MM.1S (cell line): Measurements from ENCODE around the gene DSCAML1.
A peak's percentile ranks its signal among the peaks of the same experiment; 100 is the strongest.

ENCODE experiments used
- DNase-seq: peaks from one replicate; pipeline ENCODE4 v3.0.0-alpha.2; 2015
- H2AFZ ChIP-seq: fragments of 300-600 bp; sonication (generic); 2 replicates; pipeline ENCODE4 v1.6.0; 2016; ENCODE audit warnings: antibody characterized with exemption, low read length
- H3F3A ChIP-seq: fragments of 300-600 bp; sonication (generic); 2 replicates; pipeline ENCODE4 v1.6.1; 2016; ENCODE audit warnings: mild to moderate bottlenecking, antibody characterized with exemption, low read length, moderate library complexity, mixed read lengths; ENCODE audit not compliant: insufficient read depth
- H3K27ac ChIP-seq: fragments of 300-600 bp; sonication (generic); 2 replicates; pipeline ENCODE4 v1.5.1; 2016; ENCODE audit warnings: mild to moderate bottlenecking, low read length
- H3K27me3 ChIP-seq: fragments of 300-600 bp; sonication (generic); replicated peaks from 2 replicates; pipeline ENCODE4 v1.6.0; 2016; ENCODE audit warnings: low read length; ENCODE audit not compliant: insufficient read depth
- H3K36me3 ChIP-seq: fragments of 300-600 bp; sonication (generic); replicated peaks from 2 replicates; pipeline ENCODE4 v1.6.1; 2016; ENCODE audit warnings: mild to moderate bottlenecking, low read length, mixed read lengths; ENCODE audit not compliant: insufficient read depth
- H3K4me1 ChIP-seq: fragments of 300-600 bp; sonication (generic); 2 replicates; pipeline ENCODE4 v1.6.1; 2016; ENCODE audit warnings: low read length, mixed read lengths
- H3K4me2 ChIP-seq: fragments of 300-600 bp; sonication (generic); 2 replicates; pipeline ENCODE4 v1.6.0; 2016; ENCODE audit warnings: low read depth, low read length
- H3K4me3 ChIP-seq: fragments of 300-600 bp; sonication (generic); 2 replicates; pipeline ENCODE4 v1.5.1; 2016; ENCODE audit warnings: low read length, mixed read lengths
- H3K79me2 ChIP-seq: fragments of 300-600 bp; sonication (generic); 2 replicates; pipeline ENCODE4 v1.6.1; 2016; ENCODE audit warnings: mixed run types, low read length, mixed read lengths
- H3K9ac ChIP-seq: fragments of 300-600 bp; sonication (generic); 2 replicates; pipeline ENCODE4 v1.6.1; 2016; ENCODE audit warnings: low read length, mixed read lengths
- H3K9me2 ChIP-seq: fragments of 300-600 bp; sonication (generic); replicated peaks from 2 replicates; pipeline ENCODE4 v1.6.1; 2016; ENCODE audit warnings: mild to moderate bottlenecking, low read length, mixed read lengths; ENCODE audit not compliant: insufficient read depth
- H3K9me3 ChIP-seq: fragments of 300-600 bp; sonication (generic); replicated peaks from 2 replicates; pipeline ENCODE4 v1.6.1; 2016; ENCODE audit warnings: mild to moderate bottlenecking, low read length, mixed read lengths; ENCODE audit not compliant: insufficient read depth
- H4K20me1 ChIP-seq: fragments of 300-600 bp; sonication (generic); 2 replicates; pipeline ENCODE4 v1.6.1; 2016; ENCODE audit warnings: mild to moderate bottlenecking, low read length, moderate library complexity, mixed read lengths; ENCODE audit not compliant: insufficient read depth
- CTCF ChIP-seq: fragments of 300-600 bp; sonication (generic); IDR thresholded peaks from 2 replicates; pipeline ENCODE4 v1.5.1; 2016; ENCODE audit warnings: antibody characterized with exemption, low read length, mixed read lengths
- EZH2 ChIP-seq: fragments of 300-600 bp; sonication (generic); optimal IDR thresholded peaks from 2 replicates; pipeline ENCODE3; 2017; ENCODE audit warnings: low read depth, mild to moderate bottlenecking, antibody characterized with exemption, low read length, mixed read lengths
- EZH2phosphoT487 ChIP-seq: fragments of 300-600 bp; sonication (generic); IDR thresholded peaks from 2 replicates; pipeline ENCODE4 v1.6.1; 2018; ENCODE audit warnings: antibody characterized with exemption, low read length

Gene DSCAML1

DNA sequence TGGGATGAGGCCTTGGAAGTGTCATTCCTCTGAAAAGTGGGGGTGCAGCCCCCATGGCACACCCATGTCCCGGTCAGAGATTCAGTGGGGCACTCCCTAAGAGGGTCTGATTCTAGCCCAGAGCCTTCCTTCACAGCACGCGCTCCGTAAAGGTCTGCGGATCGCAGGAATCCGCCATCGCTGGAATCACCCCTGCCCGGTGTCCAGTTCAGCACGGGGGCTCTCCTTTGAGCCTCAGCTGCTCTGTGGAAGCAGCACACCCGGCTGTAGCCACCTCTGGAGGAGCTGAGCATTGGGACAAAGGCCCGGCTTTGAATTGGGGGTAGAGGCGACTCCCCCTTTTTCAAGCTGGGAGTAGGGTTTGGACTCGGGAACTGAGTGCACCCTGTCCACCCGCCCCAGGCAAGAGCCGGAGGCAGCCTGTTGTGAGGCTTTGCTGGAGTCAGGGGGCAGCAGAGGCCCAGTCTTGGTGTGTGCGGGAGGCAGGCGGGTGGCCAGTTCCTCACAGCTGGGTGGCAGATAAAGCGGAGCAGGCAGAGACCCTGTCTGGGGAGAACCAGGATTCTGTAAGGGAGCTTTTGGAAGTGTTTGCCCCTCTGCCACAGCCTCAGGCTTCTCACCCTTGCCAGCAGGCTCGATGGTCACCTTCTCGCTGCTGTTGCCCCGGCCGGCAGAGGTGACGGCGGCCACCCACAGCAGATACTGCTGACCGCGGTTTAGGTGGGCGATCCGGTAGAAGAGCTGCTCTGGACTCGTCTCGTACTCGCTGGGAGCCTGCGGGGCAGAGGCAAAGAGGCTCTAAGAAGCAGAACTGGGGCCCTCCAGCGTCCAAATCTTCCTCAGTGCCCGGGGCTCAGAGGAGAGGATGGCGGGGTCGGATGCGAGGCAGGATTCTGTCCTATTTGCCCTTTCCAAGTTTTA lies 353.5 kb downstream of the DSCAML1 start:
- Histone ChIP-seq H3K27me3 (peaks cover 78% of the 10 kb centered on the region), H3K27ac (no peak overlapping the region), H4K20me1 (no peaks in the 10 kb centered on the region), H3F3A (no peaks in the 10 kb centered on the region), H2AFZ (no peak overlapping the region), H3K4me3 (no peak overlapping the region), H3K9me3 (no peaks in the 10 kb centered on the region), H3K4me2 (no peak overlapping the region), H3K36me3 (no peaks in the 10 kb centered on the region), H3K9me2 (no peaks in the 10 kb centered on the region), H3K79me2 (no peaks in the 10 kb centered on the region), H3K9ac (no peak overlapping the region), H3K4me1 (no peaks in the 10 kb centered on the region)
- no peak for DNase-seq
- TF ChIP-seq EZH2phosphoT487 = no peak
- peak; percentile 10; the same call in 1 of the 2 replicates for TF ChIP-seq CTCF
- TF ChIP-seq EZH2 = no peak

- Histone ChIP-seq H3K27me3 (peaks cover 79% of the 10 kb centered on the region), H3K4me1 (no peaks in the 10 kb centered on the region), H3K9me2 (no peaks in the 10 kb centered on the region), H3K4me2 (no peak overlapping the region), H3K36me3 (no peaks in the 10 kb centered on the region), H3K4me3 (no peak overlapping the region), H3F3A (no peaks in the 10 kb centered on the region), H3K9me3 (no peaks in the 10 kb centered on the region), H3K27ac (no peak overlapping the region), H3K79me2 (no peaks in the 10 kb centered on the region), H2AFZ (no peak overlapping the region), H3K9ac (no peak overlapping the region), H4K20me1 (no peaks in the 10 kb centered on the region)
- TF ChIP-seq EZH2phosphoT487 (no peak), EZH2 (no peak)
- DNase-seq = no peak
Measured at GRCh38 chr11:117442869-117443239, 354.2 kb downstream of the DSCAML1 start.

DNA sequence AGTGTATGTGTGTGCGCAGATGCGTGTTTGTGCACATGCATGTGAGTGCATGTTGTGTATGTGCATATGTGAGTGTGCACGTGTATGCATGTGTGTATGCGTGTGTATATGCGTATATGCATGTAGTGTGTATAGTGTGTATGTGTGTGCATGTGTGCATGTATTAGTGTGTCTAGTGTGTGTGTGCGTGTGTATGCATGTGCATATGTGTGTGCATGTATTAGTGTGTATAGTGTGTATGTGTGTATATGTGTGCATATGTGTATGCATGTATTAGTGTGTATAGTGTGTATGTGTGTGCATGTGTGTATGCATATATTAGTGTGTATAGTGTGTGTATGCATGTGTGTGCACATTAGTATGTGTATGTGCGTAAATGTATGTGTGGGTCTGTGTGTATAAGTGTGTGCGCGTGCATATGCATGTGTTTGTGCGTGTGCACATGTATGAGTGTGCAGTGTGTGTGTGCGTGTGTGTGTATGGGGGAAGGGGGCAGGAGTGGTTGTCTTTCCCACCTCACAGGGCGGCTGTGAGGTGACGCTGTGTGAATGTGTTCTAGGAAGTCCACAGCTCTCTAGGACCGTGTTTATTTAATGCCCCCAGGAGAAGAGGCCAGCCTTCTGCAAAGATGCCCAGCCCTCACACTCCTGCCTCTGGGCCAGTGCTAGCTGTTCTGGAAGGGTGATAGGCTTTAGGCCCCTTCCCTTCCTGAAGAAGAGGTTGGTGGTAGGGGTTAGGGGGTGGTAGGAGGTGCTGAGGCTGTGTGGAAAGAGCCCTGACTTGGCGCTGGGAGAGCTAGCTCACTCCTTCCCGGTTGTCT lies 354.8 kb downstream of the DSCAML1 start:
- Histone ChIP-seq H3K79me2 (no peaks in the 10 kb centered on the region), H2AFZ (no peak overlapping the region), H3K9me2 (no peaks in the 10 kb centered on the region), H3K9ac (no peak overlapping the region), H3K4me1 (no peaks in the 10 kb centered on the region), H3K27me3 (peaks cover 84% of the 10 kb centered on the region), H3K4me2 (no peak overlapping the region), H3K9me3 (no peaks in the 10 kb centered on the region), H4K20me1 (no peaks in the 10 kb centered on the region), H3K4me3 (no peak overlapping the region), H3K36me3 (no peaks in the 10 kb centered on the region), H3K27ac (no peak overlapping the region), H3F3A (no peaks in the 10 kb centered on the region)
- TF ChIP-seq EZH2phosphoT487 (no peak), EZH2 (no peak), CTCF (no peak)
- no peak for DNase-seq
